GM18505 (cell line): Measurements from ENCODE around the gene GAS2L1.

ENCODE experiments used
- ATAC-seq: cut with Tn5 transposase; IDR thresholded peaks from one replicate; pipeline ENCODE4 v1.9.1; 2021; ENCODE audit not compliant: unreplicated experiment
- POLR2A ChIP-seq: IDR thresholded peaks from 4 replicates; pipeline ENCODE4 v1.6.1; 2011; ENCODE audit warnings: borderline replicate concordance; ENCODE audit not compliant: insufficient read depth, insufficient read length; ENCODE audit errors: extremely low read depth

Gene GAS2L1

DNA sequence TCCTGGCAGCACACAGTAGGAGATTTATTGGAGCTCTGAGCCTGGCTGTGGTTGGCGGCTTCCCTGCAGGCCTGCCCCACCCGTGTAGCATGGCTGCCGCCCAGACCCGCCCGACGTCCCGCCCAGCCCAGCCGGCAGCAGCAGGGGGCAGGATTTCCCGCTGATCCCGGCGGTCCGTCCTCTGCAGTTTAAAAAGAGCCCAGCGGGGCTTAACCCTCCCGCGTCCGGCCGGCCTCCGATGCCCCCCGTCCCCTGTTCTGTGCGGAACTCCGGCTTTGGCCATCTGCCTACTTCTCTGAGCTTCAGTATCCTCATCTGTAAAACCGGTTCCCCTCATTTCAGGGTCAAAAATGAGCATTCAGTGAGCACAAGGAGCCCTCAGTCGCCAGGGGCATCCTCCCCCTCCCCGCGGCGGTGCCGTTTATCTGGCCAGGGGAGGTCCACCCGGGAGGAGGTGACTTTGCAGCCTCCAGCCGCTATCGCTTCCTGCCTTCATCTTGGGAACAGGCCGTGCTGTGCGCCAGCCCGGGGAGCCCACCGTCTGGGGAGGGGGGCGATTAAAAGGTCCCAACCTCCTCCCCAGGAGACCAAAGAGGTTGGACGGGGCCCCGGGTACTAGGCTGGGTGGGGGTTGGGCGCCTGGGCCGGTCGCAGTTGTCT is at the start of gene GAS2L1:
GAS2L1 (plus strand) TSS at position 476 of the 660 bp plus-strand sequence. CDS start 1,456 bp downstream, outside the sequence.
- ATAC-seq: no peak
- no peak for TF ChIP-seq POLR2A

DNA sequence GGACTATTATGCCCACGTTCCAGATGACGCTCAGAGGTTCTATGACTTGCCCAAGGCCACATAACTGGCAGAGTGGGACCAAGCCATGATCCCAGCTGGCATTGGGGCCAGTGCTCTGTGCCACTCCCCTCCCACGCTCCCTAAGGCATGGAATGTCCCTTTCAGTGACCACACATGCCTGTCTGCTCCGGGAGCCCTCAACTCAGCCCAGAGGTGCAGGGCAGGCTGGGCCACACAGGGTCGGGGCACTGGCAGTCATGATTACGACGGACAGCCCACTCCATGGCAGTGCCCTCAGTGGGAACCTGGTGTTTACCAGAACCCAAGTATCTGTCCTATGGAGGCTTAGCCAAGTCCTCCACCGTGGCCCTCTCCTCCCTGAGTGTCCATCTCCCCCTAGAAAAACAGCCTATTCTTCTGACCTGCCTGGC is 48.7 kb upstream of the GAS2L1 start:
- no peak for ATAC-seq
- no peak for TF ChIP-seq POLR2A

DNA sequence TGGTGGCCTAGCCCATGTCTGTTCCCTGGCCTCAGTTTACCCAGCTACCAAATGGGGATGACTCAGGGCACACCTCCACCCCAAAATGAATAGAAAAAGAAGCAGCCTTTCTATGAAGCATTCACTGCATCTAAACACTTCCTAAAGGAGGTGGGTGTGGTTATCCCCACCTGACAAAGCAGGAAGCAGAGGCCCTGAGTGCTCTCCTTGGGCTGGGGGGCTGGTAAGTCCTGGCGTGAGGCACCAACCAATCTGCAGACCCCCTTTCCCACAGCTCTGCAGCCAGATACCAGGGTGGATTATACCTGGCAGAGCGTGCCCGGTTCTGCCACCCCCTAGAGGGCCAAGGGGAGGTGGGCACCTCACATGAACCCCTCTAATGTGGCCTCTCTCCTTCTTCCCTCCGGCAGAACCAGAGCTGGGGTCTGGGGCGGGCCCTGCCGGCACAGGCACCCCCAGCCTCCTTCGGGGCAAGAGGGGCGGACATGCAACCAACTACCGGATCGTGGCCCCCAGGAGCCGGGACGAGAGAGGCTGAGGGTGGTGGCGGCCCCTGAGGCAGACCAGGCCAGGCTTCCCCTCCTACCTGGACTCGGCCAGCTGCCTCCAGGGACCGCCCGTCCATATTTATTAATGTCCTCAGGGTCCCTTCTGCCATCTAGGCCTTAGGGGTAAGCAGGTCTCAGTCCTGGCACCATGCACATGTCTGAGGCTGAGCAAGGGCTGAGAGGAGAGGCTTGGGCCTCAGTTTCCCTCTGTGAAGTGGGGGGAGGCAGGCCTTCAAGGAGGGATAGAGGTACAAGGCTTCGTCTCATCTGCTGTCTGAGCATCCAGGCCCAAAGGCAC is 47.8 kb upstream of the GAS2L1 start:
- TF ChIP-seq POLR2A: no peak
- no peak for ATAC-seq

DNA sequence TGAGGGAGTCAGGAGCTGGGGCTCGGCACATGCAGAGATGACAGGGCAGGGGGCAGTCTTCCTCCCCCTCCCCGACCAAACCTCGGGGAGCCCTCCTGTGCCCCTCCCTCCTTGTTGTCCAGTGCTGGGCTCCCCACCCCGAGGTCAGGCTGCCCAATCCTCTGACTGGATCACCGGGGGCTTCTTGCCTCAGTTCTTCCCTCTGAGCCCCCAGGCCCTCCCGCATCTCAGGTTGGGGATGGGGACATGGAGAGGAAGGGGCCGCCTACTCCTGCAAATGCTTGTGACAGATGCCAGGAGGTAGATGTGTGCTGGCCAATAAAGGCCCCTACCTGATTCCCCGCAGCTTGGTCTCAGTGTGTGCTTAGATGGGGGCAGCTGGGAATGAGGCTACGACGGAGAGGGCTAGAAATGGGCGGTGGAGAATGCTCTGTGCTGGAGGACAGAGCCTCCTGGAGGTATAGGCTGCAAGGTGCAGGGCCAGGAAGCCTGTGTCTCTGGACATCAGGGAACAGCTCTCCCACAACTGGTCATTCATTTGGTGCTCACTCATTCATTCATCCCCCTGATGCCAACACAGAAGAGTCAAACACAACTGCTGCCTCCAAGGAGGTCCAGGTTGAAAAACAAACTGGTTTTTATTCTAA is 47.1 kb upstream of the GAS2L1 start:
- ATAC-seq: no peak
- TF ChIP-seq POLR2A: no peak

DNA sequence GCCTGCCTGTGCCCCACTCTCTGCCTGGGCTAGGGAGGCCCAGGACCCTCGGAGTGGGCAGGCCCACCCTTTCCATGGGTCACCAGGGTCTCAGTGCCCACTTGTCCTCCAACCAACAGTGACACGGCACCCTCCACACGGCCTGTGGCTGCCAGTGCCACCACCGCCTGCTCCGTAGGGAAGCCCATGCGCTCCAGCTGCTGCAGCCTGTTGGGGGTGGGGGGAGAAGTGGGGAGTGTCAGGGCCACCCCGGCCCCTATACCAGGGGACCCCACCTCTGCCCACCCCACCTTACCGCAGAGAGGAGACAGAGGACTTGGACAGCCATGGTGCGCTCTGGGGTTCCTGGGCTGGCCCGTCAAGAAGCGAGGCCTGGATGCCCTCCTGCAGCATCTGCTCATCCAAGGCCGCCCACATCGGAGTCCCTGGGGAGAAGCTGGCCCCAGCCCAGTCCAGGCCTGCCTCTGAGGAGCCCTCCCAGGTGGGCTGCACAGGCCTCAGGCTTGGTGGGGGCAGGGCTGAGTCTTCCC is 46.4 kb upstream of the GAS2L1 start:
- no peak for ATAC-seq
- TF ChIP-seq POLR2A: no peak

DNA sequence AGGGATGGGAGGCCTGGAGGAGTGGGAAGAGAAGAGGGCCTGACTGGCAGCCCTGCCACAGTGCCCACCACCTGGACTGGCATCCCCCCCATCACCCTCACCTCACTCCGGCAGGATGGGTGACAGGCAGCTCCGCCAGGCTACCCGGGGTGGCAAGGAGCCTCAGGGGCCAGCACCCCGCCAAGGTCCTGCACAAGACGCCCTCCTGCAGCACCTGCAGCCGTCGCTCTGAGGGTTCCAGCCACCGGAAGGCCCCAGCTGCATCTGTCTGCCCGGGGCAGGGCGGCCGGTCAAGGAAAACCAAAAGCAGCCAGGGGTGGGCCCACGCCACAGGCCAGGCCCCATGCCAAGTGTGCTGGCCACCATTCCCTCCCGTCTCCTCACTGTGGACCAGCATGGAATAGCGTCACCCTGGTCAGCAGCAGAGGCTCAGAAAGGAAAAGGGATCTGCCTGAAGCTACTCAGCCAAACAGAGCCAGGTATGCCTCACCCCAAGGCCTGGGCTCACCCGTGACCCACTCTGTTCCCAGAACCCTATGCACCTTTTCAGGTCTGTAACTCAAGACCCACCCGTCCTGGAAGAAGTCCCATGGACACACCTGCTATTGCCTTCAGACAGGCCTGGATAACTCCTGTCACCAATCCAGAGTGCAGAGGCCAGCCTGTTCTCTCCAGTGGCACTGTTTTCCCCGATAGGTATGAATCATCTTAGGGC is 45.7 kb upstream of the GAS2L1 start:
- no peak for ATAC-seq

DNA sequence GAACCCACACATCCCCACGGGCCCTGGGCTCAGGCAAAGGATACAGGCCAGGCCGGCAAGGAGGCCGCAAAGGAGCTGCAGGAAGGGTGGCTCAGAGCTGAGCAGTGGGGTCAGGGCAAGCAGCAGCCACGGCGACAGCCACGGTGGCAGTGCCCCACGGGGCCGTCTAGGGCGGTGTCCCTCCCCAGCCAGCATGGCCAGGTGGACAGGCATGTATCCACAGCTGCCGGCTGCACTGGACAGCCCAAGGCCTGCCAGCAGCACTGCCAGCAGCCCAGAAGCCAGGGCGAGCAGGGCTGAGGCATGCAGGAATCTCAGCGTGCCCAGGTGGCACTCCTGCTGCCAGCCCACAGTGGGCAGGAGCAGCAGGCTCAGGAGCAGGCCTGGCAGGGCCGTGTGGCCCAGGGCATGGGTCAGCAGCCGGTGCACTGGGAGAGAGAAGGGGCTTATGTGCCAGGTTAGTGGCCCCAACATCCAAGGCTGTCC is 42.6 kb upstream of the GAS2L1 start:
- ATAC-seq: no peak
- TF ChIP-seq POLR2A: no peak

More for the DNA sequence above, 45.7 kb upstream of the GAS2L1 start:
- TF ChIP-seq POLR2A: no peak

DNA sequence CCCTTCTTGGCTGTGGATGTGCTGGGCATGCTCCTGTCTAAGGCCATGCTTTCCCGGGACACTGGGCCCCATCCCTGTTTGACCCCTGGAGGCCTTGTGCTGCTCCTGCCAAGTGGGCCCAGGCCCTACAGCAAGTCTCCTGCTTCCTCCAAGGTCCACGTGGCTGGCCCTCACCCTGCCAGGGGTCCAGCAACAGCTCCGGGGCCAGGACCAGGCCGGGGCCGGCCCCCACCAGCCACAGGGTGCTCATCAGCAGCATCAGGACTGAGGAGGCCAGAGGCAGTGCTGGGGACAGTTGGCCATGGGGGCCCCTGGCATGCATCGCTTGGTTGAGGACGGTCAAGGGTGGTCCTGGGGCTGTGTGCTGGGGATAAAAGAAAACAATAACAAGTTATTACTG is 41.1 kb upstream of the GAS2L1 start:
- ATAC-seq: no peak
- TF ChIP-seq POLR2A: no peak

DNA sequence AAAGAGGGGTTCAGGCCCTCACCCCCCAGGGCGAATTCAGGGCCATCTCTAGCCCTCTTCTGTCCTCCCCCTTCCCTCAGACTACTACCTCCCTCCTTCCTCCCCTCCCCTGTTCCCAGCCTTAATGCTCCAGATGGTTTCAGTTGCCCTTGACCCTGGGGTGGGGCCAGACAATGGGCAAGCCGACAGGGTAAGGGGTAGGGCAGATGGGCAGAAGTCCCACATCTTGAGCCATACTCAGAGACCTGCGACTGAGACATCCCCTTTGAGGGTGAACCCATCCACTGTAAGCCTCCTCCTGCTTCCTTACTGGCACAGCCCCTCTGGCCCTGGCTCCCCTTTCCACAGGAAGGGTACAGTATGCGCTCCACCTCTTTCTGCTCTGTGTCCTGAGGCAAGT is 40.5 kb upstream of the GAS2L1 start:
- no peak for TF ChIP-seq POLR2A
- no peak for ATAC-seq

DNA sequence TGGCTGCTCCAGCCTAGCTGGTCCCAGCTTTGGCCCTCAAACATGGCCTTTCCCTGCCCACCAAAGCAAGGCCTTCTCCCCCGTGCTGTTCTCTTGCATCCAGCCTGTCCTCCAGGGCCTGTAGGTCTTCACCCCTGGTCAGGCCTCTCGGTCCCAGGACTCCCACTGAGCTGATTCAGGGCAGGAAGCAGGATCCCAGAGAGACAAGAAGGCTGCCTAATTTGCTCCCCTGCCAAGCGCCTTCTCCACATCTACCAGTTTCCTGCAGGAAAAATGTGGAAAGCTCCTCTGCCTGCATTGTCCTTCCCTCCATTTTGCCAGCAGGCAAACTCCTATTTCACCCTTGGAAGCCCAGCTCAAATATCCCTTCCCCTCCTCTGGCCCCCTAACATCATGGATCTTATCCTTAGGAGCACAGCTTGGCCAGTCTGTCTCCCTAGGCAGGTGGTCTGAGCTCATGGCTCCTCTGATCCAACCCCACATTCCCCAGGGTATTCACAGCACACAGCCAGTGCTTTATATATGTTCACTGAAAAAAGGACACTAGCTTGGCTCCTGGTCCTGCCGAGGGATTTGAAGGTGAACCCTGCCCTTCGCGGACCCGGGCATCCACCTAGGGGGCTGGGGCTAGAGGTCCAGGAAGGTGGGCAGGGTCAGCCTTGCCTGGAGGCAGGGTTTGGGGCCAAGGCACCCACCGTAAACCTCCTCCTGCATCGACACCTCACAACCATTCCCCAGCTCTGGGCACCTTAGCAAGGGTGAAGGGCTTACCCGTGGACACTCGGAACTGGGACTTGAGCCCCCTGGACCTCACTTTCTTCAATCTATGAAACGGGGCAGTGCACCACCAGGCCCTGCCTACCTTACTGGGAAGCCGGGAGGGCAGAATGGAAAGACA is 39.6 kb upstream of the GAS2L1 start:
- ATAC-seq: no peak

DNA sequence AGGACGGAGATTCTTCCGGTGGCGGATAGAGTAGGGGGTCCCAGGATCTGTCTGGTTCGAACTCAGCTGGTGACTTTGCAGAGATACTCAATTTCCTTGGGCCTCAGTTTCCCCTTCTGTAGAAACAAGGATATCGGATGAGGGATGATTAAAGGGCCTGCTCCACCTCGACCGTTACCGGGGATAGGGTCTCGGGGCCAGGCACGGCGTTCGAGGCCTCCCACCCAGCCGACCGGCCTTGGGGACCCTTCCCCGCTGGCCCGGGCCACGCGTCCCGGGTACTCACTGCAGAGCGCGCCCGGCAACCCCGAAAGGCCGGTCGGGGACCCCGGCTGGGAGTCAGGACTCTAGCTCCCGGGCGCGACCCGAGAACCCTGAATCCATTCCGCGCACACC is 39.0 kb upstream of the GAS2L1 start:
- no peak for TF ChIP-seq POLR2A
- ATAC-seq: no peak

More for the DNA sequence above, 39.6 kb upstream of the GAS2L1 start:
- TF ChIP-seq POLR2A: no peak
